ENCODE data around the gene OSBPL6. TPM values are rescaled to one million over a fixed set of nuclear protein-coding genes. Genes with fewer than 3 reads are reported as not detected.
A peak's percentile ranks its signal among the peaks of the same experiment; 100 is the strongest.

The OSBPL6 gene
- total and polyA plus RNA-seq, 2 of the 13 experiments (the other 11 are each of a cell fraction or from before 2014, with no cell fraction given): 0.03 to 0.11 TPM

- no peak for TF ChIP-seq ZNF451 (CRISPR knock-in tag; IDR thresholded peaks at IDR 0.05)
- TF ChIP-seq ZNF503 (CRISPR knock-in tag; IDR thresholded peaks at IDR 0.05): no peak
- no peak for TF ChIP-seq ZNF496 (CRISPR knock-in tag; IDR thresholded peaks at IDR 0.05; ENCODE audit: insufficient replicate concordance)
- no peak for TF ChIP-seq ZNF800 (CRISPR knock-in tag; IDR thresholded peaks at IDR 0.05)
- 0 out of 2 replicates have a peak, but pooled peaks have one; percentile 41 for TF ChIP-seq SP140L (CRISPR knock-in tag; IDR thresholded peaks at IDR 0.05; ENCODE audit: borderline replicate concordance)
- TF ChIP-seq HNF1B (CRISPR knock-in tag; IDR thresholded peaks at IDR 0.05): peak; percentile 79
- TF ChIP-seq ZBTB4 (CRISPR knock-in tag; IDR thresholded peaks at IDR 0.05; ENCODE audit: borderline replicate concordance): 0 out of 2 replicates have a peak, but pooled peaks have one; percentile 55
- TF ChIP-seq ELF1 (CRISPR knock-in tag; IDR thresholded peaks at IDR 0.05): peak; percentile 54; the same call in 1 of the 2 replicates
- no peak; the same call in 1 of the 2 replicates for TF ChIP-seq SAFB2 (CRISPR knock-in tag; IDR thresholded peaks at IDR 0.05; ENCODE audit: borderline replicate concordance, low read depth)
- no peak for TF ChIP-seq ZNF768 (CRISPR knock-in tag; IDR thresholded peaks at IDR 0.05)
- TF ChIP-seq ZNF143 (CRISPR knock-in tag; IDR thresholded peaks at IDR 0.05): no peak
- TF ChIP-seq NR1H2 (CRISPR knock-in tag; IDR thresholded peaks at IDR 0.05; ENCODE audit: borderline replicate concordance, low read depth): no peak
- no peak for TF ChIP-seq DDIT3 (CRISPR knock-in tag; IDR thresholded peaks at IDR 0.05)
- TF ChIP-seq ZNF577 (CRISPR knock-in tag; IDR thresholded peaks at IDR 0.05; ENCODE audit: borderline replicate concordance, low read depth): no peak
- no peak for TF ChIP-seq JUND (CRISPR knock-in tag; IDR thresholded peaks at IDR 0.05)
- TF ChIP-seq, protein P1, sequence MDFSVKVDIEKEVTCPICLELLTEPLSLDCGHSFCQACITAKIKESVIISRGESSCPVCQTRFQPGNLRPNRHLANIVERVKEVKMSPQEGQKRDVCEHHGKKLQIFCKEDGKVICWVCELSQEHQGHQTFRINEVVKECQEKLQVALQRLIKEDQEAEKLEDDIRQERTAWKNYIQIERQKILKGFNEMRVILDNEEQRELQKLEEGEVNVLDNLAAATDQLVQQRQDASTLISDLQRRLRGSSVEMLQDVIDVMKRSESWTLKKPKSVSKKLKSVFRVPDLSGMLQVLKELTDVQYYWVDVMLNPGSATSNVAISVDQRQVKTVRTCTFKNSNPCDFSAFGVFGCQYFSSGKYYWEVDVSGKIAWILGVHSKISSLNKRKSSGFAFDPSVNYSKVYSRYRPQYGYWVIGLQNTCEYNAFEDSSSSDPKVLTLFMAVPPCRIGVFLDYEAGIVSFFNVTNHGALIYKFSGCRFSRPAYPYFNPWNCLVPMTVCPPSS (IDR thresholded peaks at IDR 0.05): no peak
- TF ChIP-seq NR2F2 (IDR thresholded peaks at IDR 0.05; ENCODE audit: borderline replicate concordance, low read depth): no peak
Observed at GRCh38 chr2:178414266-178415247, 220.2 kb downstream of the OSBPL6 start (continued).
